Measurements from ENCODE around the gene MAN1C1. TPM values are rescaled to one million over a fixed set of nuclear protein-coding genes. Genes with fewer than 3 reads are reported as not detected.
A peak's percentile ranks its signal among the peaks of the same experiment; 100 is the strongest.

Gene MAN1C1
- 15.1 TPM for total RNA-seq
- 1 to 10 TPM; 3.1 to 3.5 (median 3.3) TPM for polyA plus RNA-seq

GRCh38 chr1:25616095-25616986, at the start of gene MAN1C1:
Gene MAN1C1, plus strand, starts transcription at chr1:25616791. Its CDS starts 1,007 bp downstream, at chr1:25617798.
- H3K27me3 ChIP-seq (ENCODE audit: control insufficient read depth, insufficient read depth, low read length), result peaks cover 11% of the 10 kb centered on the region
- DNase-seq (peak; percentile 77 to 79 (median 77)), ATAC-seq (ENCODE audit: low read depth in 2 of 2) (peak; percentile 77 to 80)
- peaks cover 56% of the 10 kb centered on the region for H3K27me3 Mint-ChIP-seq
- no peaks in the 10 kb centered on the region for H3K36me3 ChIP-seq (ENCODE audit: control insufficient read depth, insufficient read depth, low read length)
- no peaks in the 10 kb centered on the region for H3K9me3 ChIP-seq (ENCODE audit: control insufficient read depth in 2 of 2, low read length in 2 of 2)
- peaks cover 49% of the 10 kb centered on the region for H3K4me1 ChIP-seq (ENCODE audit: control insufficient read depth, insufficient read depth, low read length, poor library complexity, severe bottlenecking)
- peak within 1 kb of the TSS; percentile 67 to 88 (median 76) for H3K4me3 Mint-ChIP-seq
- no peaks in the 10 kb centered on the region for H3K36me3 Mint-ChIP-seq
- no peaks in the 10 kb centered on the region for H3K9me3 Mint-ChIP-seq
- H3K27ac Mint-ChIP-seq, result peak within 1 kb of the TSS in 2 of 3 donors; percentile 51 to 89
- H3K4me1 Mint-ChIP-seq, result peaks cover 27 to 53% (median 36%) of the 10 kb centered on the region in 4 donors
- H3K27ac ChIP-seq (ENCODE audit: insufficient read depth, low read length, poor library complexity, severe bottlenecking), result peak within 1 kb of the TSS; percentile 58
- peak within 1 kb of the TSS; percentile 13 for H3K4me3 ChIP-seq (ENCODE audit: low read depth, low read length)

GRCh38 chr1:25567710-25568089, 48.9 kb upstream of the MAN1C1 start:
- DNase-seq (no peak), ATAC-seq (ENCODE audit: low read depth in 2 of 2) (no peak)
- no peak overlapping the region for H3K4me3 ChIP-seq (ENCODE audit: low read depth, low read length)
- peaks cover 37% of the 10 kb centered on the region for H3K36me3 Mint-ChIP-seq
- H3K27me3 ChIP-seq (ENCODE audit: control insufficient read depth, insufficient read depth, low read length), result no peaks in the 10 kb centered on the region
- H3K9me3 Mint-ChIP-seq, result no peaks in the 10 kb centered on the region
- H3K4me1 ChIP-seq (ENCODE audit: control insufficient read depth, insufficient read depth, low read length, poor library complexity, severe bottlenecking), result peaks cover 61% of the 10 kb centered on the region
- H3K27ac Mint-ChIP-seq, result peak overlapping the region; percentile 73 to 93 (median 87)
- H3K27ac ChIP-seq (ENCODE audit: insufficient read depth, low read length, poor library complexity, severe bottlenecking), result peak overlapping the region; percentile 39
- peak overlapping the region in 3 of 4 donors; percentile 35 to 64 (median 46) for H3K4me3 Mint-ChIP-seq
- H3K4me1 Mint-ChIP-seq, result peaks cover 26 to 84% (median 37%) of the 10 kb centered on the region in 4 donors
- H3K27me3 Mint-ChIP-seq, result no peaks in the 10 kb centered on the region
- H3K36me3 ChIP-seq (ENCODE audit: control insufficient read depth, insufficient read depth, low read length), result peaks cover 27% of the 10 kb centered on the region
- H3K9me3 ChIP-seq (ENCODE audit: control insufficient read depth in 2 of 2, low read length in 2 of 2), result no peaks in the 10 kb centered on the region

- no peak for DNase-seq
- peaks cover 20 to 84% (median 34%) of the 10 kb centered on the region in 4 donors for H3K4me1 Mint-ChIP-seq
- no peak for ATAC-seq (ENCODE audit: low read depth in 2 of 2)
- H3K4me3 Mint-ChIP-seq, result peak overlapping the region in 3 of 4 donors; percentile 33 to 64 (median 35)
- peak overlapping the region; percentile 73 to 92 (median 87) for H3K27ac Mint-ChIP-seq
- H3K4me1 ChIP-seq (ENCODE audit: control insufficient read depth, insufficient read depth, low read length, poor library complexity, severe bottlenecking), result peaks cover 61% of the 10 kb centered on the region
- peaks cover 25% of the 10 kb centered on the region for H3K36me3 ChIP-seq (ENCODE audit: control insufficient read depth, insufficient read depth, low read length)
- H3K27me3 ChIP-seq (ENCODE audit: control insufficient read depth, insufficient read depth, low read length), result no peaks in the 10 kb centered on the region
- H3K27me3 Mint-ChIP-seq, result no peaks in the 10 kb centered on the region
- peaks cover 32% of the 10 kb centered on the region for H3K36me3 Mint-ChIP-seq
- H3K27ac ChIP-seq (ENCODE audit: insufficient read depth, low read length, poor library complexity, severe bottlenecking), result peak overlapping the region; percentile 39
- H3K9me3 Mint-ChIP-seq, result no peaks in the 10 kb centered on the region
- no peak overlapping the region for H3K4me3 ChIP-seq (ENCODE audit: low read depth, low read length)
- no peaks in the 10 kb centered on the region for H3K9me3 ChIP-seq (ENCODE audit: control insufficient read depth in 2 of 2, low read length in 2 of 2)
Measured at GRCh38 chr1:25568090-25568833, 48.3 kb upstream of the MAN1C1 start.

GRCh38 chr1:25568834-25569596, 47.6 kb upstream of the MAN1C1 start:
- peaks cover 25% of the 10 kb centered on the region for H3K36me3 ChIP-seq (ENCODE audit: control insufficient read depth, insufficient read depth, low read length)
- H3K27me3 Mint-ChIP-seq, result no peaks in the 10 kb centered on the region
- peaks cover 20 to 87% (median 33%) of the 10 kb centered on the region in 4 donors for H3K4me1 Mint-ChIP-seq
- no peaks in the 10 kb centered on the region for H3K27me3 ChIP-seq (ENCODE audit: control insufficient read depth, insufficient read depth, low read length)
- H3K9me3 Mint-ChIP-seq, result no peaks in the 10 kb centered on the region
- peaks cover 55% of the 10 kb centered on the region for H3K4me1 ChIP-seq (ENCODE audit: control insufficient read depth, insufficient read depth, low read length, poor library complexity, severe bottlenecking)
- H3K27ac ChIP-seq (ENCODE audit: insufficient read depth, low read length, poor library complexity, severe bottlenecking), result peak overlapping the region; percentile 14
- peaks cover 29% of the 10 kb centered on the region for H3K36me3 Mint-ChIP-seq
- ATAC-seq (ENCODE audit: low read depth in 2 of 2) (no peak), DNase-seq (no peak)
- peak overlapping the region; percentile 54 to 92 (median 62) for H3K27ac Mint-ChIP-seq
- H3K4me3 ChIP-seq (ENCODE audit: low read depth, low read length), result no peak overlapping the region
- H3K9me3 ChIP-seq (ENCODE audit: control insufficient read depth in 2 of 2, low read length in 2 of 2), result no peaks in the 10 kb centered on the region
- peak overlapping the region in 2 of 4 donors; percentile 24 to 26 for H3K4me3 Mint-ChIP-seq

GRCh38 chr1:25569597-25570396, 46.8 kb upstream of the MAN1C1 start:
- H3K27ac ChIP-seq (ENCODE audit: insufficient read depth, low read length, poor library complexity, severe bottlenecking), result peak overlapping the region; percentile 14
- H3K4me1 ChIP-seq (ENCODE audit: control insufficient read depth, insufficient read depth, low read length, poor library complexity, severe bottlenecking), result peaks cover 47% of the 10 kb centered on the region
- Mint-ChIP-seq H3K9me3 (no peaks in the 10 kb centered on the region), H3K27ac (peak overlapping the region in 2 of 3 donors; percentile 54 to 92), H3K4me1 (peaks cover 15 to 82% (median 29%) of the 10 kb centered on the region in 4 donors), H3K4me3 (peak overlapping the region in 1 of 4 donors; percentile 26), H3K36me3 (peaks cover 22% of the 10 kb centered on the region), H3K27me3 (no peaks in the 10 kb centered on the region)
- peaks cover 21% of the 10 kb centered on the region for H3K36me3 ChIP-seq (ENCODE audit: control insufficient read depth, insufficient read depth, low read length)
- DNase-seq (no peak), ATAC-seq (ENCODE audit: low read depth in 2 of 2) (no peak)
- H3K9me3 ChIP-seq (ENCODE audit: control insufficient read depth in 2 of 2, low read length in 2 of 2), result no peaks in the 10 kb centered on the region
- H3K27me3 ChIP-seq (ENCODE audit: control insufficient read depth, insufficient read depth, low read length), result no peaks in the 10 kb centered on the region
- H3K4me3 ChIP-seq (ENCODE audit: low read depth, low read length), result no peak overlapping the region

GRCh38 chr1:25570798-25571521, 45.6 kb upstream of the MAN1C1 start:
- peaks cover 18% of the 10 kb centered on the region for H3K36me3 ChIP-seq (ENCODE audit: control insufficient read depth, insufficient read depth, low read length)
- ATAC-seq (ENCODE audit: low read depth in 2 of 2) (no peak), DNase-seq (no peak)
- H3K27me3 Mint-ChIP-seq, result no peaks in the 10 kb centered on the region
- H3K4me1 Mint-ChIP-seq, result peaks cover 8 to 73% (median 21%) of the 10 kb centered on the region in 4 donors
- H3K36me3 Mint-ChIP-seq, result peaks cover 13% of the 10 kb centered on the region
- H3K4me3 ChIP-seq (ENCODE audit: low read depth, low read length), result no peak overlapping the region
- no peaks in the 10 kb centered on the region for H3K27me3 ChIP-seq (ENCODE audit: control insufficient read depth, insufficient read depth, low read length)
- no peaks in the 10 kb centered on the region for H3K9me3 ChIP-seq (ENCODE audit: control insufficient read depth in 2 of 2, low read length in 2 of 2)
- no peak overlapping the region for H3K4me3 Mint-ChIP-seq
- peak overlapping the region in 1 of 3 donors; percentile 59 for H3K27ac Mint-ChIP-seq
- H3K27ac ChIP-seq (ENCODE audit: insufficient read depth, low read length, poor library complexity, severe bottlenecking), result no peak overlapping the region
- H3K4me1 ChIP-seq (ENCODE audit: control insufficient read depth, insufficient read depth, low read length, poor library complexity, severe bottlenecking), result peaks cover 35% of the 10 kb centered on the region
- no peaks in the 10 kb centered on the region for H3K9me3 Mint-ChIP-seq

Data from CD4-positive, CD25-positive, alpha-beta regulatory T cell (primary cell).